Cerebellar nuclear complex (tissue), 1 donor: Measurements from ENCODE around the gene GNAI1.

Source experiments
- DNase-seq, 2 experiments: peaks; one replicate each; lab custom pipeline; 2025; lab: John Stamatoyannopoulos, UW

The GNAI1 gene

GRCh38 chr7:80253237-80253636 lies 118.6 kb downstream of the GNAI1 start:
- no peak for DNase-seq

- no peak for DNase-seq
Measured at GRCh38 chr7:80253653-80254052, 119.0 kb downstream of the GNAI1 start.

GRCh38 chr7:80255656-80256055 lies 121.0 kb downstream of the GNAI1 start:
- DNase-seq: no peak

GRCh38 chr7:80257756-80258155 lies 123.1 kb downstream of the GNAI1 start:
- DNase-seq: no peak

GRCh38 chr7:80260606-80261005 lies 126.0 kb downstream of the GNAI1 start:
- no peak for DNase-seq

- DNase-seq: no peak
Measured at GRCh38 chr7:80263333-80263732, 128.7 kb downstream of the GNAI1 start.

- DNase-seq: no peak
Measured at GRCh38 chr7:80263821-80264220, 129.2 kb downstream of the GNAI1 start.

GRCh38 chr7:80264769-80265495 lies 130.3 kb downstream of the GNAI1 start:
- no peak for DNase-seq

- DNase-seq: no peak
Measured at GRCh38 chr7:80272560-80273239, 138.1 kb downstream of the GNAI1 start.

GRCh38 chr7:80273327-80273726 lies 138.7 kb downstream of the GNAI1 start:
- no peak for DNase-seq

- DNase-seq: no peak
Measured at GRCh38 chr7:80275192-80275605, 140.6 kb downstream of the GNAI1 start.
